ENCODE results near the gene IQGAP1. TPM values are rescaled to one million over a fixed set of nuclear protein-coding genes. Genes with fewer than 3 reads are reported as not detected.
"Not testable (repeated sequence)": the region's sequence is repeated elsewhere in the genome, so short reads cannot be mapped to it uniquely, and the experiment has no call there.

IQGAP1 gene
- total and polyA plus RNA-seq, 4 donors, result 61.1 to 297 (median 203) TPM

DNA sequence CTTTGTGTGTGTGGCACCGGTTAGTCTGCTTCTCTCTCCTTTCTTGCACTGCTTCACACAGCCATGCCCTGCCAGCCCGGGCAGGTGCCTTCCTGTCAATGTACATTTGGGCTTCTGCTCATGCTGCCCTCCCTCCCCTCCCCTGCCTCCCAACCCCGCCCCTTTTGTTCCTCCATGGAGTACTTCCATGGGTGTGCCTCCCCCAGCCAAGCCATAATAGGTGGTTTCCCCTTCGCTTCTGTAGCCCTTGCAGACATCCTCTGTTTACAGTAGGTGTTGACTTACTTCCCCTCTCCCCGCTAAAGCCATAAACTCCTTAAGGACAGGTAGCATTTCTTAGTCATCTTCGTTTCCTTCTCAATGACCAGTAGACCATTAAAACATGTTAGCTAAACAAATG is 109.9 kb downstream of the IQGAP1 start:
- intact Hi-C loops (cut with DNase I), result no loop called here
- 84 to 85% methylated on average over 6 of the region's 6 CpGs for WGBS, 2 donors
- Histone ChIP-seq H3K36me3 (ENCODE audit: control insufficient read depth in 1 of 2, insufficient read depth in 2 of 2, low read length in 1 of 2) (peaks cover under 1 to 18% of the 10 kb centered on the region in 2 donors), H3K4me1 (ENCODE audit: control insufficient read depth in 1 of 2, insufficient read depth in 2 of 2, low read length in 2 of 2) (no peaks in the 10 kb centered on the region), H3K27me3 (ENCODE audit: control insufficient read depth in 1 of 2, insufficient read depth in 2 of 2, low read length in 1 of 2) (no peaks in the 10 kb centered on the region), H3K4me3 (ENCODE audit: low read length in 2 of 2) (no peak overlapping the region), H3K9me3 (ENCODE audit: control insufficient read depth, low read length) (no peaks in the 10 kb centered on the region), H3K27ac (ENCODE audit: low read depth in 1 of 2, low read length in 2 of 2) (no peak overlapping the region)
- ATAC-seq (ENCODE audit: low FRiP score) (no peak), DNase-seq (no peak)

GRCh38 chr15:90500171-90500570 is 112.1 kb downstream of the IQGAP1 start:
- 63 to 73% methylated on average over 2 of the region's 2 CpGs for WGBS, 2 donors
- Histone ChIP-seq H3K36me3 (ENCODE audit: control insufficient read depth in 1 of 2, insufficient read depth in 2 of 2, low read length in 1 of 2) (peaks cover 0 to 16% of the 10 kb centered on the region in 2 donors), H3K4me1 (ENCODE audit: control insufficient read depth in 1 of 2, insufficient read depth in 2 of 2, low read length in 2 of 2) (no peaks in the 10 kb centered on the region), H3K9me3 (ENCODE audit: control insufficient read depth, low read length) (no peaks in the 10 kb centered on the region), H3K27me3 (ENCODE audit: control insufficient read depth in 1 of 2, insufficient read depth in 2 of 2, low read length in 1 of 2) (no peaks in the 10 kb centered on the region), H3K4me3 (ENCODE audit: low read length in 2 of 2) (no peak overlapping the region), H3K27ac (ENCODE audit: low read depth in 1 of 2, low read length in 2 of 2) (no peak overlapping the region)
- intact Hi-C loops (cut with DNase I), result no loop called here
- DNase-seq (no peak), ATAC-seq (ENCODE audit: low FRiP score) (no peak)

GRCh38 chr15:90501898-90502297 is 113.9 kb downstream of the IQGAP1 start:
- Histone ChIP-seq H3K36me3 (ENCODE audit: control insufficient read depth in 1 of 2, insufficient read depth in 2 of 2, low read length in 1 of 2) (peaks cover 3 to 14% of the 10 kb centered on the region in 2 donors), H3K27me3 (ENCODE audit: control insufficient read depth in 1 of 2, insufficient read depth in 2 of 2, low read length in 1 of 2) (no peaks in the 10 kb centered on the region), H3K9me3 (ENCODE audit: control insufficient read depth, low read length) (no peaks in the 10 kb centered on the region), H3K27ac (ENCODE audit: low read depth in 1 of 2, low read length in 2 of 2) (no peak overlapping the region), H3K4me3 (ENCODE audit: low read length in 2 of 2) (no peak overlapping the region), H3K4me1 (ENCODE audit: control insufficient read depth in 1 of 2, insufficient read depth in 2 of 2, low read length in 2 of 2) (no peaks in the 10 kb centered on the region)
- no peak for DNase-seq
- no peak for ATAC-seq (ENCODE audit: low FRiP score)
- intact Hi-C loops (cut with DNase I), result no loop called here
- 68 to 81% methylated on average over 4 of the region's 4 CpGs for WGBS, 2 donors

- H3K4me1 ChIP-seq (ENCODE audit: control insufficient read depth in 1 of 2, insufficient read depth in 2 of 2, low read length in 2 of 2); H3K27me3 ChIP-seq (ENCODE audit: control insufficient read depth in 1 of 2, insufficient read depth in 2 of 2, low read length in 1 of 2); H3K9me3 ChIP-seq (ENCODE audit: control insufficient read depth, low read length); DNase-seq; intact Hi-C loops (cut with DNase I); H3K27ac ChIP-seq (ENCODE audit: low read depth in 1 of 2, low read length in 2 of 2); H3K36me3 ChIP-seq (ENCODE audit: control insufficient read depth in 1 of 2, insufficient read depth in 2 of 2, low read length in 1 of 2); H3K4me3 ChIP-seq (ENCODE audit: low read length in 2 of 2); ATAC-seq (ENCODE audit: low FRiP score): not testable (repeated sequence)
- 95 to 96% methylated on average over 26 to 29 of the region's 29 CpGs for WGBS, 2 donors
These were observed 122.7 kb downstream of the IQGAP1 start for GRCh38 chr15:90510781-90511180.

DNA sequence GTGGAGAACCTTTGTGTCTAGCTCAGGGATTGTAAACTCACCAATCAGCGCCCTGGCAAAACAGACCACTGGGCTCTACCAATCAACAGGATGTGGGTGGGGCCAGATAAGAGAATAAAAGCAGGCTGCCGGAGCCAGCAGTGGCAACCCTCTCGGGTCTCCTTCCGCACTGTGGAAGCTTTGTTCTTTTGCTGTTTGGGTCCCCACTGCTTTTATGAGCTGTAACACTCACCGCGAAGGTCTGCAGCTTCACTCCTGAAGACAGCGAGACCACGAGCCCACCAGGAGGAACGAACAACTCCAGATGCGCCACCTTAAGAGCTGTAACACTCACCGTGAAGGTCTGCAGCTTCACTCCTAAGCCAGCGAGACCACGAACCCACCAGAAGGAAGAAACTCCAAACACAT is 123.2 kb downstream of the IQGAP1 start:
- DNase-seq; intact Hi-C loops (cut with DNase I); H3K4me1 ChIP-seq (ENCODE audit: control insufficient read depth in 1 of 2, insufficient read depth in 2 of 2, low read length in 2 of 2); H3K27ac ChIP-seq (ENCODE audit: low read depth in 1 of 2, low read length in 2 of 2); H3K9me3 ChIP-seq (ENCODE audit: control insufficient read depth, low read length); H3K36me3 ChIP-seq (ENCODE audit: control insufficient read depth in 1 of 2, insufficient read depth in 2 of 2, low read length in 1 of 2); H3K4me3 ChIP-seq (ENCODE audit: low read length in 2 of 2); H3K27me3 ChIP-seq (ENCODE audit: control insufficient read depth in 1 of 2, insufficient read depth in 2 of 2, low read length in 1 of 2); ATAC-seq (ENCODE audit: low FRiP score): not testable (repeated sequence)
- WGBS, 2 donors, result 93 to 94% methylated on average over 11 to 13 of the region's 13 CpGs

- intact Hi-C loops (cut with DNase I), result no loop called here
- ATAC-seq (ENCODE audit: low FRiP score) (no peak), DNase-seq (no peak)
- H3K36me3 ChIP-seq (ENCODE audit: control insufficient read depth in 1 of 2, insufficient read depth in 2 of 2, low read length in 1 of 2), result no peaks in the 10 kb centered on the region
- 3 to 8% methylated on average over 2 of the region's 2 CpGs for WGBS, 2 donors
- no peaks in the 10 kb centered on the region for H3K4me1 ChIP-seq (ENCODE audit: control insufficient read depth in 1 of 2, insufficient read depth in 2 of 2, low read length in 2 of 2)
- H3K27ac ChIP-seq (ENCODE audit: low read depth in 1 of 2, low read length in 2 of 2), result no peak overlapping the region
- H3K4me3 ChIP-seq (ENCODE audit: low read length in 2 of 2), result no peak overlapping the region
- H3K9me3 ChIP-seq (ENCODE audit: control insufficient read depth, low read length), result no peaks in the 10 kb centered on the region
- no peaks in the 10 kb centered on the region for H3K27me3 ChIP-seq (ENCODE audit: control insufficient read depth in 1 of 2, insufficient read depth in 2 of 2, low read length in 1 of 2)
These were observed 124.2 kb downstream of the IQGAP1 start for GRCh38 chr15:90512276-90512675.

DNA sequence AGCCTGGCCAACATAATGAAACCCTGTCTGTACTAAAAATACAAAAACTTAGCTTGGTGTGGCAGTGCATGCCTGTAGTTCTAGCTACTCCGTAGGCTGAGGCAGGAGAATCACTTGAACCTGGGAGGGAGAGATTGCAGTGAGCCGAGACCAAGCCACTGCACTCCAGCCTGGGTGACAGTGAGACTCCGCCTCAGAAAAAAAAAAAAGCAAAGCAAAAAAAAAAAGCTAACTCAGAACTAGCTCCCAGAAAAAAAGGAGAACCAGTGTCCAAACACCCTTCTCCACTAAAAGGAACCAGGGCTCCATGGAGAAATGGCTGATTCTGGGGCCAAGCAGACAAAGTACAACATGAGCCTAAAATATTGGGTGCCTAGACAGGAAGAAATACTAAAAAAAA is 124.9 kb downstream of the IQGAP1 start:
- Histone ChIP-seq H3K36me3 (ENCODE audit: control insufficient read depth in 1 of 2, insufficient read depth in 2 of 2, low read length in 1 of 2) (no peaks in the 10 kb centered on the region), H3K4me1 (ENCODE audit: control insufficient read depth in 1 of 2, insufficient read depth in 2 of 2, low read length in 2 of 2) (no peaks in the 10 kb centered on the region), H3K9me3 (ENCODE audit: control insufficient read depth, low read length) (no peaks in the 10 kb centered on the region), H3K27ac (ENCODE audit: low read depth in 1 of 2, low read length in 2 of 2) (no peak overlapping the region), H3K4me3 (ENCODE audit: low read length in 2 of 2) (no peak overlapping the region), H3K27me3 (ENCODE audit: control insufficient read depth in 1 of 2, insufficient read depth in 2 of 2, low read length in 1 of 2) (no peaks in the 10 kb centered on the region)
- intact Hi-C loops (cut with DNase I), result no loop called here
- WGBS, 2 donors, result 19 to 22% methylated on average over 3 of the region's 3 CpGs
- DNase-seq (no peak), ATAC-seq (ENCODE audit: low FRiP score) (no peak)

DNA sequence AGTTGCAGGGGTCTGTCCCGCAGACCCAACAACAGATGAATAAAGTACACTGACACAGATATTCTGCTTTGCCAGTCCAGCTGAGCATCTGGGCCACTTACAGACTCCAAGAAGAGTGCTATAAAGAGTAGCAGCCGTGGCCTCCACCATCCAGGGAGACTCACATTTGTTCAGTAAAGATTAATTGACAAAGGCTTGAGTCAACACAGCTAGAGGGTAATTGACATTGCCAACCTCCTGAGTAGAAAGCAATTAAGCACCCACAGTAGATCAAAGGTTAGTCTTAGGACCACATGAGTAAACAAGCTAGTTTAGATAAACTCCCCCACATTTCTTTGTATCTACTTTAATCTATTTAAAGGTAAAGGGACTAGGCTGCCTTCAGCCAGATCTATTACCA is 125.4 kb downstream of the IQGAP1 start:
- no peaks in the 10 kb centered on the region for H3K36me3 ChIP-seq (ENCODE audit: control insufficient read depth in 1 of 2, insufficient read depth in 2 of 2, low read length in 1 of 2)
- intact Hi-C loops (cut with DNase I), result no loop called here
- no peaks in the 10 kb centered on the region for H3K27me3 ChIP-seq (ENCODE audit: control insufficient read depth in 1 of 2, insufficient read depth in 2 of 2, low read length in 1 of 2)
- WGBS, 2 donors, result 94 to 95% methylated on average over 2 of the region's 2 CpGs
- no peaks in the 10 kb centered on the region for H3K4me1 ChIP-seq (ENCODE audit: control insufficient read depth in 1 of 2, insufficient read depth in 2 of 2, low read length in 2 of 2)
- H3K9me3 ChIP-seq (ENCODE audit: control insufficient read depth, low read length), result no peaks in the 10 kb centered on the region
- ATAC-seq (ENCODE audit: low FRiP score), result no peak
- no peak for DNase-seq
- no peak overlapping the region for H3K27ac ChIP-seq (ENCODE audit: low read depth in 1 of 2, low read length in 2 of 2)
- H3K4me3 ChIP-seq (ENCODE audit: low read length in 2 of 2), result no peak overlapping the region

- WGBS, 2 donors, result 50 to 80% methylated on average over 2 of the region's 2 CpGs
- DNase-seq; intact Hi-C loops (cut with DNase I); H3K36me3 ChIP-seq (ENCODE audit: control insufficient read depth in 1 of 2, insufficient read depth in 2 of 2, low read length in 1 of 2); H3K4me3 ChIP-seq (ENCODE audit: low read length in 2 of 2); H3K9me3 ChIP-seq (ENCODE audit: control insufficient read depth, low read length); H3K27me3 ChIP-seq (ENCODE audit: control insufficient read depth in 1 of 2, insufficient read depth in 2 of 2, low read length in 1 of 2); H3K4me1 ChIP-seq (ENCODE audit: control insufficient read depth in 1 of 2, insufficient read depth in 2 of 2, low read length in 2 of 2); ATAC-seq (ENCODE audit: low FRiP score); H3K27ac ChIP-seq (ENCODE audit: low read depth in 1 of 2, low read length in 2 of 2): not testable (repeated sequence)
These were observed 125.9 kb downstream of the IQGAP1 start for GRCh38 chr15:90513893-90514292.
